WTC11 (cell line): ENCODE data around the gene TASP1. TPM values are rescaled to one million over a fixed set of nuclear protein-coding genes. Genes with fewer than 3 reads are reported as not detected.

Source experiments
- ATAC-seq: fragments of 200-7000 bp; cut with Tn5 transposase; 2 replicates; pipeline ENCODE4 v1.10.0; 2021; ENCODE audit warnings: mild to moderate bottlenecking, moderate library complexity
- CTCF ChIA-PET: fragments of 300-600 bp; sonication (Branson Sonifier 250); formaldehyde crosslinking; loops from one replicate; lab custom pipeline; 2021; ENCODE audit warnings: antibody characterized with exemption; lab: Charles Lee
- POLR2A ChIA-PET: fragments of 350-600 bp; sonication (Branson Sonifier 250); formaldehyde crosslinking; loops from one replicate; lab custom pipeline; 2021; ENCODE audit warnings: antibody characterized with exemption; lab: Charles Lee
- DNase-seq: peaks from one replicate; pipeline ENCODE4 v3.0.0; 2021; ENCODE audit warnings: low spot score
- H3K27ac Mint-ChIP-seq: 2 replicates; pipeline ENCODE4 v1.8.0; 2021; ENCODE audit warnings: mixed read lengths
- H3K27me3 Mint-ChIP-seq: 2 replicates; pipeline ENCODE4 v1.8.0; 2021; ENCODE audit warnings: low read depth, mild to moderate bottlenecking, moderate library complexity, mixed read lengths
- H3K36me3 Mint-ChIP-seq: 2 replicates; pipeline ENCODE4 v1.8.0; 2021; ENCODE audit warnings: mixed read lengths
- H3K4me1 Mint-ChIP-seq: 2 replicates; pipeline ENCODE4 v1.8.0; 2022; ENCODE audit warnings: mixed read lengths
- H3K4me3 Mint-ChIP-seq: 2 replicates; pipeline ENCODE4 v1.8.0; 2021; ENCODE audit warnings: mild to moderate bottlenecking, moderate library complexity, mixed read lengths
- H3K9me3 Mint-ChIP-seq: 2 replicates; pipeline ENCODE4 v1.8.0; 2021; ENCODE audit warnings: mixed read lengths
- CREM ChIP-seq: sonication (generic); formaldehyde crosslinking; IDR thresholded peaks from 2 replicates; pipeline ENCODE4 v1.8.1; 2022; ENCODE audit warnings: mild to moderate bottlenecking, missing genetic modification reagents, moderate library complexity
- ETV6 ChIP-seq: sonication (generic); formaldehyde crosslinking; IDR thresholded peaks from 2 replicates; pipeline ENCODE4 v1.8.1; 2022; ENCODE audit warnings: mild to moderate bottlenecking, missing genetic modification reagents
- FOXJ3 ChIP-seq: sonication (generic); formaldehyde crosslinking; IDR thresholded peaks from 2 replicates; pipeline ENCODE4 v1.9.0; 2021; ENCODE audit warnings: missing genetic modification reagents, mild to moderate bottlenecking, borderline replicate concordance
- JAZF1 ChIP-seq: fragments of 250-450 bp; sonication (Bioruptor Pico); IDR thresholded peaks from 2 replicates; pipeline ENCODE4 v1.9.0; 2021; ENCODE audit warnings: moderate library complexity, mild to moderate bottlenecking, inconsistent platforms
- MYBL2 ChIP-seq: sonication (generic); formaldehyde crosslinking; IDR thresholded peaks from 2 replicates; pipeline ENCODE4 v1.8.1; 2023; ENCODE audit warnings: mild to moderate bottlenecking, moderate library complexity, missing genetic modification reagents
- NFYB ChIP-seq: sonication (generic); formaldehyde crosslinking; conservative IDR thresholded peaks from 2 replicates; pipeline ENCODE4 v1.8.0; 2022; ENCODE audit warnings: low read depth, missing genetic modification reagents
- TCF7 ChIP-seq: sonication (generic); formaldehyde crosslinking; IDR thresholded peaks from 2 replicates; pipeline ENCODE4 v1.8.0; 2022; ENCODE audit warnings: mild to moderate bottlenecking, low read depth, missing genetic modification reagents, moderate library complexity
- TP53 ChIP-seq: sonication (generic); formaldehyde crosslinking; IDR thresholded peaks from 2 replicates; pipeline ENCODE4 v1.8.1; 2023; ENCODE audit warnings: mild to moderate bottlenecking, missing genetic modification reagents
- ZNF317 ChIP-seq: sonication (generic); formaldehyde crosslinking; IDR thresholded peaks from 2 replicates; pipeline ENCODE4 v1.8.1; 2023; ENCODE audit warnings: low read depth, mild to moderate bottlenecking, moderate library complexity, missing genetic modification reagents, borderline replicate concordance
- total RNA-seq: library from RNA; stranded (reverse); gene quantifications from 3 replicates; pipeline ENCODE4 v1.2.3, GENCODE V29; 2021
- TF ChIP-seq, protein P1 (sequence below): sonication (generic); formaldehyde crosslinking; IDR thresholded peaks from 2 replicates; pipeline ENCODE4 v1.8.1; 2023; ENCODE audit warnings: mild to moderate bottlenecking, missing genetic modification reagents, moderate library complexity
- TF ChIP-seq, protein P2 (sequence below): sonication (generic); formaldehyde crosslinking; IDR thresholded peaks from 2 replicates; pipeline ENCODE4 v1.8.1; 2022; ENCODE audit warnings: mild to moderate bottlenecking, moderate library complexity, missing genetic modification reagents
- TF ChIP-seq, protein P3 (sequence below): sonication (generic); formaldehyde crosslinking; IDR thresholded peaks from 2 replicates; pipeline ENCODE4 v1.8.1; 2022; ENCODE audit warnings: low read depth, mild to moderate bottlenecking, moderate library complexity, missing genetic modification reagents, borderline replicate concordance
- TF ChIP-seq, protein P4 (sequence below): sonication (generic); formaldehyde crosslinking; IDR thresholded peaks from 2 replicates; pipeline ENCODE4 v1.8.1; 2023; ENCODE audit warnings: mild to moderate bottlenecking, missing genetic modification reagents, borderline replicate concordance
- TF ChIP-seq, protein P5 (sequence below): sonication (generic); formaldehyde crosslinking; IDR thresholded peaks from 2 replicates; pipeline ENCODE4 v1.8.0; 2022; ENCODE audit warnings: mild to moderate bottlenecking, missing genetic modification reagents
- TF ChIP-seq, protein P6 (sequence below): sonication (generic); formaldehyde crosslinking; IDR thresholded peaks from 2 replicates; pipeline ENCODE4 v1.8.1; 2023; ENCODE audit warnings: mild to moderate bottlenecking, missing genetic modification reagents
- TF ChIP-seq, protein P7 (sequence below): fragments of 250-450 bp; sonication (Bioruptor Pico); IDR thresholded peaks from 2 replicates; pipeline ENCODE4 v2.1.2; 2022; ENCODE audit warnings: mild to moderate bottlenecking, moderate library complexity
- TF ChIP-seq, protein P8 (sequence below): sonication (generic); formaldehyde crosslinking; IDR thresholded peaks from 2 replicates; pipeline ENCODE4 v1.8.1; 2022; ENCODE audit warnings: low read depth, missing genetic modification reagents, borderline replicate concordance

The TASP1 gene
- total RNA-seq, 1 experiment from 2014 or later = 12.4 TPM

DNA sequence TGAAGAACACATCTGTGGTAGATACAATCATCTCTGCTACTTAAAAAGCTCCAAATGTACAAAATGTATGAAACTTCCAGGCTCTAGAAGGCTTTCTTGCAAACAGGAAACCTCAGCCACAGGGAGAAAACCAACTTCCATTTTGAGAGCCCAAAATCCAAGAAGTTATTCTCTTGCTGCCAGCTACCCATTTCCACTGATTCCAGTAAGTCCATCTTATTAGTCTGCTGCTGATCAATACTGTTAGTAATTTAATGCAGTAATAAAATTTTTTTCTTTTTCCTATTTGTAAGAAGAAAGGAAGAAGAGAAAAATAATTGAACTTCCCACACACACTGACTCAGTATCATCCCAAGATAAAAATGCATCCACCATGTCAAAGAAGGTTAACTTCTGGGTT lies 169.5 kb downstream of the TASP1 start:
- ChIA-PET POLR2A (no interaction called here), CTCF (interaction anchor here (1.4 to 2.5 kb wide), 2 partner anchors 11 to 77 kb away, joined by 3 to 7 read pairs; no protein-coding TSS in a partner anchor)
- H3K27me3 Mint-ChIP-seq = no peaks in the 10 kb centered on the region; the same call in 1 of the 2 replicates
- no peak for ATAC-seq
- H3K9me3 Mint-ChIP-seq = peaks cover 17% of the 10 kb centered on the region
- no peak for DNase-seq
- H3K36me3 Mint-ChIP-seq = peaks cover 17% of the 10 kb centered on the region
- H3K27ac Mint-ChIP-seq = no peak overlapping the region
- TF ChIP-seq ETV6 (CRISPR knock-in tag) (no peak), JAZF1 (CRISPR knock-in tag) (no peak), NFYB (CRISPR knock-in tag) (no peak), ZNF317 (CRISPR knock-in tag) (peak; percentile 72)
- TF ChIP-seq, protein P1, sequence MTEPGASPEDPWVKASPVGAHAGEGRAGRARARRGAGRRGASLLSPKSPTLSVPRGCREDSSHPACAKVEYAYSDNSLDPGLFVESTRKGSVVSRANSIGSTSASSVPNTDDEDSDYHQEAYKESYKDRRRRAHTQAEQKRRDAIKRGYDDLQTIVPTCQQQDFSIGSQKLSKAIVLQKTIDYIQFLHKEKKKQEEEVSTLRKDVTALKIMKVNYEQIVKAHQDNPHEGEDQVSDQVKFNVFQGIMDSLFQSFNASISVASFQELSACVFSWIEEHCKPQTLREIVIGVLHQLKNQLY (CRISPR knock-in tag) = no peak
- TF ChIP-seq, protein P2, sequence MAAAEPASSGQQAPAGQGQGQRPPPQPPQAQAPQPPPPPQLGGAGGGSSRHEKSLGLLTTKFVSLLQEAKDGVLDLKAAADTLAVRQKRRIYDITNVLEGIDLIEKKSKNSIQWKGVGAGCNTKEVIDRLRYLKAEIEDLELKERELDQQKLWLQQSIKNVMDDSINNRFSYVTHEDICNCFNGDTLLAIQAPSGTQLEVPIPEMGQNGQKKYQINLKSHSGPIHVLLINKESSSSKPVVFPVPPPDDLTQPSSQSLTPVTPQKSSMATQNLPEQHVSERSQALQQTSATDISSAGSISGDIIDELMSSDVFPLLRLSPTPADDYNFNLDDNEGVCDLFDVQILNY (CRISPR knock-in tag) = no peak
- no peak overlapping the region for H3K4me3 Mint-ChIP-seq
- H3K4me1 Mint-ChIP-seq = no peaks in the 10 kb centered on the region

DNA sequence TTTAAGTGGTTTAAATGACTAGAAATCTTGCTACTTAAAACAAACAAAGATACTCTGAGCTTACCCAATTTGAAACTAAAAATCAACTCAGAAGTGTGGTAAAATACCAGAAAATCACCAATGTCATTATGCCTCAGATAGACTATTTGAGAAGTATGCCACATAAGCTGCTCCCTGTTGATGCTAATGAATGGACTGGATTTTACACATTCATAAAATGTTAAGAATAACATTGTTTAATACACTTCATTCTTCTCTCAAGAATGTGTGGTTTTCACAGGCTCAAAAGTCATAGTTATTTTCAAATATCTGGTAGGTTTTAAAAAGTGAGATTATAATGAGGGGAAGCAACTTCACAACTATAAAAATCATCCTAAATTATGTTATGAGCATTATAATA lies 170.6 kb downstream of the TASP1 start:
- TF ChIP-seq CREM (CRISPR knock-in tag) (no peak), TP53 (CRISPR knock-in tag) (no peak), FOXJ3 (no peak), TCF7 (CRISPR knock-in tag) (no peak), MYBL2 (CRISPR knock-in tag) (no peak)
- TF ChIP-seq, protein P3, sequence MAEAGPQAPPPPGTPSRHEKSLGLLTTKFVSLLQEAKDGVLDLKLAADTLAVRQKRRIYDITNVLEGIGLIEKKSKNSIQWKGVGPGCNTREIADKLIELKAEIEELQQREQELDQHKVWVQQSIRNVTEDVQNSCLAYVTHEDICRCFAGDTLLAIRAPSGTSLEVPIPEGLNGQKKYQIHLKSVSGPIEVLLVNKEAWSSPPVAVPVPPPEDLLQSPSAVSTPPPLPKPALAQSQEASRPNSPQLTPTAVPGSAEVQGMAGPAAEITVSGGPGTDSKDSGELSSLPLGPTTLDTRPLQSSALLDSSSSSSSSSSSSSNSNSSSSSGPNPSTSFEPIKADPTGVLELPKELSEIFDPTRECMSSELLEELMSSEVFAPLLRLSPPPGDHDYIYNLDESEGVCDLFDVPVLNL = no peak
- TF ChIP-seq, protein P4, sequence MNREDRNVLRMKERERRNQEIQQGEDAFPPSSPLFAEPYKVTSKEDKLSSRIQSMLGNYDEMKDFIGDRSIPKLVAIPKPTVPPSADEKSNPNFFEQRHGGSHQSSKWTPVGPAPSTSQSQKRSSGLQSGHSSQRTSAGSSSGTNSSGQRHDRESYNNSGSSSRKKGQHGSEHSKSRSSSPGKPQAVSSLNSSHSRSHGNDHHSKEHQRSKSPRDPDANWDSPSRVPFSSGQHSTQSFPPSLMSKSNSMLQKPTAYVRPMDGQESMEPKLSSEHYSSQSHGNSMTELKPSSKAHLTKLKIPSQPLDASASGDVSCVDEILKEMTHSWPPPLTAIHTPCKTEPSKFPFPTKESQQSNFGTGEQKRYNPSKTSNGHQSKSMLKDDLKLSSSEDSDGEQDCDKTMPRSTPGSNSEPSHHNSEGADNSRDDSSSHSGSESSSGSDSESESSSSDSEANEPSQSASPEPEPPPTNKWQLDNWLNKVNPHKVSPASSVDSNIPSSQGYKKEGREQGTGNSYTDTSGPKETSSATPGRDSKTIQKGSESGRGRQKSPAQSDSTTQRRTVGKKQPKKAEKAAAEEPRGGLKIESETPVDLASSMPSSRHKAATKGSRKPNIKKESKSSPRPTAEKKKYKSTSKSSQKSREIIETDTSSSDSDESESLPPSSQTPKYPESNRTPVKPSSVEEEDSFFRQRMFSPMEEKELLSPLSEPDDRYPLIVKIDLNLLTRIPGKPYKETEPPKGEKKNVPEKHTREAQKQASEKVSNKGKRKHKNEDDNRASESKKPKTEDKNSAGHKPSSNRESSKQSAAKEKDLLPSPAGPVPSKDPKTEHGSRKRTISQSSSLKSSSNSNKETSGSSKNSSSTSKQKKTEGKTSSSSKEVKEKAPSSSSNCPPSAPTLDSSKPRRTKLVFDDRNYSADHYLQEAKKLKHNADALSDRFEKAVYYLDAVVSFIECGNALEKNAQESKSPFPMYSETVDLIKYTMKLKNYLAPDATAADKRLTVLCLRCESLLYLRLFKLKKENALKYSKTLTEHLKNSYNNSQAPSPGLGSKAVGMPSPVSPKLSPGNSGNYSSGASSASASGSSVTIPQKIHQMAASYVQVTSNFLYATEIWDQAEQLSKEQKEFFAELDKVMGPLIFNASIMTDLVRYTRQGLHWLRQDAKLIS (CRISPR knock-in tag) = no peak
- TF ChIP-seq, protein P5, sequence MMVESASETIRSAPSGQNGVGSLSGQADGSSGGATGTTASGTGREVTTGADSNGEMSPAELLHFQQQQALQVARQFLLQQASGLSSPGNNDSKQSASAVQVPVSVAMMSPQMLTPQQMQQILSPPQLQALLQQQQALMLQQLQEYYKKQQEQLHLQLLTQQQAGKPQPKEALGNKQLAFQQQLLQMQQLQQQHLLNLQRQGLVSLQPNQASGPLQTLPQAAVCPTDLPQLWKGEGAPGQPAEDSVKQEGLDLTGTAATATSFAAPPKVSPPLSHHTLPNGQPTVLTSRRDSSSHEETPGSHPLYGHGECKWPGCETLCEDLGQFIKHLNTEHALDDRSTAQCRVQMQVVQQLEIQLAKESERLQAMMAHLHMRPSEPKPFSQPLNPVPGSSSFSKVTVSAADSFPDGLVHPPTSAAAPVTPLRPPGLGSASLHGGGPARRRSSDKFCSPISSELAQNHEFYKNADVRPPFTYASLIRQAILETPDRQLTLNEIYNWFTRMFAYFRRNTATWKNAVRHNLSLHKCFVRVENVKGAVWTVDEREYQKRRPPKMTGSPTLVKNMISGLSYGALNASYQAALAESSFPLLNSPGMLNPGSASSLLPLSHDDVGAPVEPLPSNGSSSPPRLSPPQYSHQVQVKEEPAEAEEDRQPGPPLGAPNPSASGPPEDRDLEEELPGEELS (CRISPR knock-in tag) = no peak
- TF ChIP-seq, protein P1 (CRISPR knock-in tag) = no peak
- TF ChIP-seq, protein P6, sequence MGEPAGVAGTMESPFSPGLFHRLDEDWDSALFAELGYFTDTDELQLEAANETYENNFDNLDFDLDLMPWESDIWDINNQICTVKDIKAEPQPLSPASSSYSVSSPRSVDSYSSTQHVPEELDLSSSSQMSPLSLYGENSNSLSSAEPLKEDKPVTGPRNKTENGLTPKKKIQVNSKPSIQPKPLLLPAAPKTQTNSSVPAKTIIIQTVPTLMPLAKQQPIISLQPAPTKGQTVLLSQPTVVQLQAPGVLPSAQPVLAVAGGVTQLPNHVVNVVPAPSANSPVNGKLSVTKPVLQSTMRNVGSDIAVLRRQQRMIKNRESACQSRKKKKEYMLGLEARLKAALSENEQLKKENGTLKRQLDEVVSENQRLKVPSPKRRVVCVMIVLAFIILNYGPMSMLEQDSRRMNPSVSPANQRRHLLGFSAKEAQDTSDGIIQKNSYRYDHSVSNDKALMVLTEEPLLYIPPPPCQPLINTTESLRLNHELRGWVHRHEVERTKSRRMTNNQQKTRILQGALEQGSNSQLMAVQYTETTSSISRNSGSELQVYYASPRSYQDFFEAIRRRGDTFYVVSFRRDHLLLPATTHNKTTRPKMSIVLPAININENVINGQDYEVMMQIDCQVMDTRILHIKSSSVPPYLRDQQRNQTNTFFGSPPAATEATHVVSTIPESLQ (CRISPR knock-in tag) = no peak
- TF ChIP-seq, protein P7, sequence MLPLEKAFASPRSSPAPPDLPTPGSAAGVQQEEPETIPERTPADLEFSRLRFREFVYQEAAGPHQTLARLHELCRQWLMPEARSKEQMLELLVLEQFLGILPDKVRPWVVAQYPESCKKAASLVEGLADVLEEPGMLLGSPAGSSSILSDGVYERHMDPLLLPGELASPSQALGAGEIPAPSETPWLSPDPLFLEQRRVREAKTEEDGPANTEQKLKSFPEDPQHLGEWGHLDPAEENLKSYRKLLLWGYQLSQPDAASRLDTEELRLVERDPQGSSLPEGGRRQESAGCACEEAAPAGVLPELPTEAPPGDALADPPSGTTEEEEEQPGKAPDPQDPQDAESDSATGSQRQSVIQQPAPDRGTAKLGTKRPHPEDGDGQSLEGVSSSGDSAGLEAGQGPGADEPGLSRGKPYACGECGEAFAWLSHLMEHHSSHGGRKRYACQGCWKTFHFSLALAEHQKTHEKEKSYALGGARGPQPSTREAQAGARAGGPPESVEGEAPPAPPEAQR (CRISPR knock-in tag) = no peak
- TF ChIP-seq, protein P8, sequence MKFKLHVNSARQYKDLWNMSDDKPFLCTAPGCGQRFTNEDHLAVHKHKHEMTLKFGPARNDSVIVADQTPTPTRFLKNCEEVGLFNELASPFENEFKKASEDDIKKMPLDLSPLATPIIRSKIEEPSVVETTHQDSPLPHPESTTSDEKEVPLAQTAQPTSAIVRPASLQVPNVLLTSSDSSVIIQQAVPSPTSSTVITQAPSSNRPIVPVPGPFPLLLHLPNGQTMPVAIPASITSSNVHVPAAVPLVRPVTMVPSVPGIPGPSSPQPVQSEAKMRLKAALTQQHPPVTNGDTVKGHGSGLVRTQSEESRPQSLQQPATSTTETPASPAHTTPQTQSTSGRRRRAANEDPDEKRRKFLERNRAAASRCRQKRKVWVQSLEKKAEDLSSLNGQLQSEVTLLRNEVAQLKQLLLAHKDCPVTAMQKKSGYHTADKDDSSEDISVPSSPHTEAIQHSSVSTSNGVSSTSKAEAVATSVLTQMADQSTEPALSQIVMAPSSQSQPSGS = no peak
- Mint-ChIP-seq H3K9me3 (peaks cover 13% of the 10 kb centered on the region), H3K27ac (no peak overlapping the region), H3K4me3 (no peak overlapping the region), H3K4me1 (no peaks in the 10 kb centered on the region), H3K36me3 (peaks cover 17% of the 10 kb centered on the region), H3K27me3 (no peaks in the 10 kb centered on the region; the same call in 1 of the 2 replicates)
- DNase-seq = no peak
- ChIA-PET POLR2A (no interaction called here), CTCF (interaction anchor here (2.5 kb wide), 1 partner anchor 10 kb away, joined by 7 read pairs; no protein-coding TSS in a partner anchor)
- ATAC-seq = no peak
